ENCODE results near the gene NFATC2IP. TPM values are rescaled to one million over a fixed set of nuclear protein-coding genes. Genes with fewer than 3 reads are reported as not detected.

The NFATC2IP gene
- total and polyA plus RNA-seq, 2 of the 4 experiments (the other 2 are of a cell fraction): 10.0 to 29.1 TPM

DNA sequence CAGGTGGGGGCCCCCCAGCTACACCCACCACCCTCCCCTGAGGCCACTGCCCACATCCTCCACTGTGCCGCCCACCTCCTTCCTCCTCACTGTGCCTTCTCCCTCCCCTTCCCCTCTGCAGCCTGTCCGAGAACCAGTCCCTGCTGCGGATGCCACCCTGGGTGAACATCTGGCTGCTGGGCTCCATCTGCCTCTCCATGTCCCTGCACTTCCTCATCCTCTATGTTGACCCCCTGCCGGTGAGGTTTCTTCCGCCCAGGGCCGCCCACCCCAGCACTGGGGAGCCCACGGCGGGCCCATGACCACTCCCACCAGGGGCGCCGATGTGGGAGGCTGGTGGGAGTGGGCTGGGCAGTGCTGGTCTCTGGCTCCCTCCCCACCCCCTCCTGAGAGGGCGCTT lies 47.8 kb upstream of the NFATC2IP start:
- no peak overlapping the region for H2BK5ac ChIP-seq (ENCODE audit: low read depth, low read length, poor library complexity, severe bottlenecking)
- POLR2A ChIA-PET (ENCODE audit: unreplicated experiment): no interaction called here
- 83% methylated on average over 3 of the region's 11 CpGs; no CpG with 5 or more reads in 1 of the 2 experiments for WGBS, 2 experiments (ENCODE audit: extremely low coverage in 2 of 2, insufficient read length in 1 of 2)
- no peaks in the 10 kb centered on the region for H3K9me1 ChIP-seq (ENCODE audit: insufficient read depth, low read length)
- no peaks in the 10 kb centered on the region for H3K79me1 ChIP-seq (ENCODE audit: low read depth in 1 of 2, low read length in 2 of 2)
- H4K91ac ChIP-seq (ENCODE audit: insufficient read depth, low read depth, low read length): no peak overlapping the region
- no peak overlapping the region for H3K4me2 ChIP-seq (ENCODE audit: low read depth, low read length)
- no peak overlapping the region for H3K23ac ChIP-seq (ENCODE audit: low read depth, low read length)
- CTCF ChIA-PET: no interaction called here
- no peak overlapping the region for H2AK5ac ChIP-seq (ENCODE audit: low read depth, low read length)
- no peaks in the 10 kb centered on the region for H3K4me1 ChIP-seq (ENCODE audit: control insufficient read depth, insufficient read depth, low read length)
- in situ Hi-C loops (cut with MboI; ENCODE audit: low sequenced_read_pairs): no loop called here
- ATAC-seq (ENCODE audit: low read depth) (no peak; the same call in 1 of the 2 replicates), DNase-seq (no peak)
- BruUV-seq (replicated peaks): no TSS peak
- H3K9me3 ChIP-seq (ENCODE audit: control insufficient read depth, insufficient read depth, low read length): no peaks in the 10 kb centered on the region
- H2BK15ac ChIP-seq (ENCODE audit: low read depth, low read length): no peak overlapping the region
- intact Hi-C loops (cut with micrococcal nuclease): no loop called here
- H2AK9ac ChIP-seq (replicated peaks; ENCODE audit: low read depth, low read length, poor library complexity): no peak overlapping the region
- no peaks in the 10 kb centered on the region for H4K20me1 ChIP-seq (ENCODE audit: insufficient read depth, low read length)
- no peak overlapping the region for H4K5ac ChIP-seq (ENCODE audit: low read depth, low read length)
- no peak overlapping the region for H3K27ac ChIP-seq (ENCODE audit: insufficient read depth, low read length)
- no peak overlapping the region for H2BK20ac ChIP-seq (ENCODE audit: low read depth, low read length)
- dilution Hi-C loops (cut with HindIII; ENCODE audit: low sequenced_read_pairs, unreplicated experiment): no loop called here
- no peak overlapping the region for H3K9ac ChIP-seq (ENCODE audit: low read depth, low read length)
- H3K27me3 ChIP-seq (ENCODE audit: control insufficient read depth, insufficient read depth, low read length): no peaks in the 10 kb centered on the region
- no peak overlapping the region for H2AFZ ChIP-seq (replicated peaks; ENCODE audit: low read length, poor library complexity)
- H4K8ac ChIP-seq (ENCODE audit: low read depth in 2 of 2, low read length in 2 of 2): no peak overlapping the region
- H3K14ac ChIP-seq (replicated peaks; ENCODE audit: low read depth, low read length): no peak overlapping the region
- H3K56ac ChIP-seq (ENCODE audit: extremely low read depth, insufficient read depth, low read length): no peak overlapping the region
- H3K18ac ChIP-seq (ENCODE audit: low read depth, low read length): no peak overlapping the region
- H3K4ac ChIP-seq (ENCODE audit: low read depth, low read length): no peak overlapping the region
- TF ChIP-seq, protein P1, sequence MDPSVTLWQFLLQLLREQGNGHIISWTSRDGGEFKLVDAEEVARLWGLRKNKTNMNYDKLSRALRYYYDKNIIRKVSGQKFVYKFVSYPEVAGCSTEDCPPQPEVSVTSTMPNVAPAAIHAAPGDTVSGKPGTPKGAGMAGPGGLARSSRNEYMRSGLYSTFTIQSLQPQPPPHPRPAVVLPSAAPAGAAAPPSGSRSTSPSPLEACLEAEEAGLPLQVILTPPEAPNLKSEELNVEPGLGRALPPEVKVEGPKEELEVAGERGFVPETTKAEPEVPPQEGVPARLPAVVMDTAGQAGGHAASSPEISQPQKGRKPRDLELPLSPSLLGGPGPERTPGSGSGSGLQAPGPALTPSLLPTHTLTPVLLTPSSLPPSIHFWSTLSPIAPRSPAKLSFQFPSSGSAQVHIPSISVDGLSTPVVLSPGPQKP (IDR thresholded peaks at IDR 0.05; ENCODE audit: borderline replicate concordance, low read depth, low read length): no peak
- TF ChIP-seq FOS (IDR thresholded peaks at IDR 0.05; ENCODE audit: low read depth, low read length): no peak
- no peak for TF ChIP-seq POLR2A (IDR thresholded peaks at IDR 0.05; ENCODE audit: low read depth, low read length)
- no peak for TF ChIP-seq RCOR1 (IDR thresholded peaks at IDR 0.05; ENCODE audit: insufficient replicate concordance, low read length)
- no peak for TF ChIP-seq MAZ (IDR thresholded peaks at IDR 0.05; ENCODE audit: borderline replicate concordance, low read depth, low read length)
- no peak for TF ChIP-seq BHLHE40 (IDR thresholded peaks at IDR 0.05; ENCODE audit: low read depth, low read length)
- no peak for TF ChIP-seq CHD1 (IDR thresholded peaks at IDR 0.05; ENCODE audit: low read depth, low read length)
- no peak for TF ChIP-seq RAD21 (IDR thresholded peaks at IDR 0.05; ENCODE audit: low read length)
- TF ChIP-seq SMC3 (IDR thresholded peaks at IDR 0.05; ENCODE audit: low read depth, low read length): no peak
- TF ChIP-seq NFE2L2 (IDR thresholded peaks at IDR 0.05; ENCODE audit: low read depth, low read length): no peak
- TF ChIP-seq CEBPB (IDR thresholded peaks at IDR 0.05; ENCODE audit: low read depth, low read length): no peak
- TF ChIP-seq, protein P2, sequence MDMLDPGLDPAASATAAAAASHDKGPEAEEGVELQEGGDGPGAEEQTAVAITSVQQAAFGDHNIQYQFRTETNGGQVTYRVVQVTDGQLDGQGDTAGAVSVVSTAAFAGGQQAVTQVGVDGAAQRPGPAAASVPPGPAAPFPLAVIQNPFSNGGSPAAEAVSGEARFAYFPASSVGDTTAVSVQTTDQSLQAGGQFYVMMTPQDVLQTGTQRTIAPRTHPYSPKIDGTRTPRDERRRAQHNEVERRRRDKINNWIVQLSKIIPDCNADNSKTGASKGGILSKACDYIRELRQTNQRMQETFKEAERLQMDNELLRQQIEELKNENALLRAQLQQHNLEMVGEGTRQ (IDR thresholded peaks at IDR 0.05; ENCODE audit: low read depth, low read length): no peak
- no peak for TF ChIP-seq MAFK (IDR thresholded peaks at IDR 0.05; ENCODE audit: low read depth, low read length)
- no peak for TF ChIP-seq MXI1 (IDR thresholded peaks at IDR 0.05; ENCODE audit: borderline replicate concordance, low read depth, low read length)
- no peak for TF ChIP-seq RFX5 (IDR thresholded peaks at IDR 0.05; ENCODE audit: low read depth, low read length)
- TF ChIP-seq, protein P3, sequence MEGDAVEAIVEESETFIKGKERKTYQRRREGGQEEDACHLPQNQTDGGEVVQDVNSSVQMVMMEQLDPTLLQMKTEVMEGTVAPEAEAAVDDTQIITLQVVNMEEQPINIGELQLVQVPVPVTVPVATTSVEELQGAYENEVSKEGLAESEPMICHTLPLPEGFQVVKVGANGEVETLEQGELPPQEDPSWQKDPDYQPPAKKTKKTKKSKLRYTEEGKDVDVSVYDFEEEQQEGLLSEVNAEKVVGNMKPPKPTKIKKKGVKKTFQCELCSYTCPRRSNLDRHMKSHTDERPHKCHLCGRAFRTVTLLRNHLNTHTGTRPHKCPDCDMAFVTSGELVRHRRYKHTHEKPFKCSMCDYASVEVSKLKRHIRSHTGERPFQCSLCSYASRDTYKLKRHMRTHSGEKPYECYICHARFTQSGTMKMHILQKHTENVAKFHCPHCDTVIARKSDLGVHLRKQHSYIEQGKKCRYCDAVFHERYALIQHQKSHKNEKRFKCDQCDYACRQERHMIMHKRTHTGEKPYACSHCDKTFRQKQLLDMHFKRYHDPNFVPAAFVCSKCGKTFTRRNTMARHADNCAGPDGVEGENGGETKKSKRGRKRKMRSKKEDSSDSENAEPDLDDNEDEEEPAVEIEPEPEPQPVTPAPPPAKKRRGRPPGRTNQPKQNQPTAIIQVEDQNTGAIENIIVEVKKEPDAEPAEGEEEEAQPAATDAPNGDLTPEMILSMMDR (conservative IDR thresholded peaks at IDR 0.05; ENCODE audit: low read depth, low read length): no peak
- peaks cover 10% of the 10 kb centered on the region; the same call in 1 of the 2 replicates for H3K36me3 ChIP-seq (ENCODE audit: control insufficient read depth, insufficient read depth, low read length)
- no peak overlapping the region for H3K4me3 ChIP-seq (ENCODE audit: insufficient read depth, low read depth, low read length)
- no peak overlapping the region for H2BK120ac ChIP-seq (ENCODE audit: low read depth, low read length)
